Esophagus muscularis mucosa (tissue), 4 donors: ENCODE measurements around the gene KMT2B. TPM values are rescaled to one million over a fixed set of nuclear protein-coding genes. Genes with fewer than 3 reads are reported as not detected.

Experiments used
- DNase-seq: peaks from one replicate; pipeline ENCODE4 v3.0.0-alpha.2; 2017; ENCODE audit errors: extremely low spot score
- H3K27ac ChIP-seq, 4 donors: fragments of 200-600 bp; sonication (generic); replicated peaks in 1 of 4; 1 replicate in 3 of 4; 2 replicates in 1 of 4; pipeline ENCODE4 v1.5.1; 2016 to 2019; ENCODE audit warnings: mild to moderate bottlenecking in 1 of 4
- H3K27me3 ChIP-seq, 4 donors: fragments of 200-600 bp; sonication (generic); one replicate each; pipeline versions ENCODE4 v1.5.1 to v1.6.0; 2016 to 2019
- H3K36me3 ChIP-seq, 4 donors: fragments of 200-600 bp; sonication (generic); one replicate each; pipeline ENCODE4 v1.5.1; 2016 to 2019
- H3K4me1 ChIP-seq, 4 donors: fragments of 200-600 bp; sonication (generic); one replicate each; pipeline ENCODE4 v1.5.1; 2016 to 2019
- H3K4me3 ChIP-seq, 4 donors: fragments of 200-600 bp; sonication (generic); 1 replicate in 2 of 4; 2 replicates in 2 of 4; pipeline ENCODE4 v1.5.1; 2016 to 2019; ENCODE audit warnings: mild to moderate bottlenecking in 4 of 4, moderate library complexity in 1 of 4
- H3K9me3 ChIP-seq, 4 donors: fragments of 200-600 bp; sonication (generic); 1 replicate in 3 of 4; 2 replicates in 1 of 4; pipeline ENCODE4 v1.5.1; 2016 to 2019
- CTCF ChIP-seq, 3 experiments: fragments of 200-600 bp in 2 of 3; fragments of 450-650 bp in 1 of 3; sonication (generic) in 2 of 3; IDR thresholded peaks; one replicate each; pipeline ENCODE4 v1.5.1; 2017 to 2019; ENCODE audit warnings: antibody characterized with exemption in 3 of 3, mild to moderate bottlenecking in 2 of 3, moderate library complexity in 1 of 3
- EP300 ChIP-seq: sonication (generic); formaldehyde crosslinking; IDR thresholded peaks from one replicate; pipeline ENCODE4 v1.6.1; 2017; ENCODE audit warnings: antibody characterized with exemption
- POLR2A ChIP-seq: fragments of 450-650 bp; IDR thresholded peaks from one replicate; pipeline ENCODE4 v1.6.1; 2017; ENCODE audit warnings: antibody characterized with exemption, moderate library complexity, mild to moderate bottlenecking, low read depth
- POLR2AphosphoS5 ChIP-seq, 2 donors: sonication (generic); formaldehyde crosslinking; IDR thresholded peaks; one replicate each; pipeline ENCODE4 v1.6.1; 2017; ENCODE audit warnings: antibody characterized with exemption in 2 of 2
- WGBS: methylation state at CpG from one replicate; pipeline ENCODE4 v1.1.5; 2018; 5-methylcytosine and 5-hydroxymethylcytosine counted together
- intact Hi-C: fragments of 100-400 bp; cut with DNase I; formaldehyde crosslinking; loops from one replicate; pipeline ENCODE4 v1.15.1; 2023
- total RNA-seq, 4 donors: library from RNA; depleted of rRNA; stranded (reverse); fragments of >200 nt; gene quantifications; one replicate each; pipeline versions ENCODE4 v1.1.0 to v1.2.1, GENCODE V29; 2016

KMT2B gene
- total RNA-seq, 4 donors from 2014 or later: 22.0 to 30.6 (median 24.2) TPM

- 84% methylated on average over 12 of the region's 12 CpGs for WGBS
- Histone ChIP-seq H3K27ac (no peak overlapping the region), H3K4me3 (no peak overlapping the region), H3K9me3 (no peaks in the 10 kb centered on the region), H3K4me1 (peaks cover 13 to 22% (median 20%) of the 10 kb centered on the region in 4 donors), H3K27me3 (no peaks in the 10 kb centered on the region), H3K36me3 (no peaks in the 10 kb centered on the region)
- no peak for DNase-seq
- TF ChIP-seq EP300 (no peak), CTCF (IDR thresholded peaks at IDR 0.05) (no peak), POLR2AphosphoS5 (IDR thresholded peaks at IDR 0.05) (no peak), POLR2A (no peak)
- intact Hi-C loops: no loop called here
Observed at GRCh38 chr19:35713904-35714495, 3.8 kb upstream of the KMT2B start.

GRCh38 chr19:35714601-35715354, 3.0 kb upstream of the KMT2B start:
- no peak overlapping the region for H3K27ac ChIP-seq
- H3K9me3 ChIP-seq: no peaks in the 10 kb centered on the region

GRCh38 chr19:35715355-35715809, 2.4 kb upstream of the KMT2B start:
- no peaks in the 10 kb centered on the region for H3K9me3 ChIP-seq
- H3K27ac ChIP-seq: peak overlapping the region; percentile 83 to 94 (median 90)
- peaks cover 24 to 34% (median 33%) of the 10 kb centered on the region in 4 donors for H3K4me1 ChIP-seq
- DNase-seq: no peak
- H3K4me3 ChIP-seq: peak overlapping the region in 3 of 4 donors; percentile 86 to 98 (median 89)
- no peak for TF ChIP-seq POLR2A
- TF ChIP-seq POLR2AphosphoS5 (IDR thresholded peaks at IDR 0.05): no peak
- no peak for TF ChIP-seq CTCF (IDR thresholded peaks at IDR 0.05)
- no peak for TF ChIP-seq EP300
- H3K36me3 ChIP-seq: peaks cover 3 to 10% (median 9%) of the 10 kb centered on the region in 4 donors
- H3K27me3 ChIP-seq: no peaks in the 10 kb centered on the region
- 87% methylated on average over 4 of the region's 7 CpGs for WGBS
- intact Hi-C loops: loop anchor here (5.0 kb wide), 1 partner anchor 168 kb away; the partner anchor contains the start of gene TMEM147

More at GRCh38 chr19:35714601-35715354, 3.0 kb upstream of the KMT2B start:
- WGBS: 73% methylated on average over 8 of the region's 14 CpGs
- H3K4me3 ChIP-seq: no peak overlapping the region
- DNase-seq: no peak
- peaks cover 21 to 30% (median 28%) of the 10 kb centered on the region in 4 donors for H3K4me1 ChIP-seq
- H3K36me3 ChIP-seq: peaks cover 1 to 4% (median 3%) of the 10 kb centered on the region in 4 donors
- intact Hi-C loops: loop anchor here (5.0 kb wide), 1 partner anchor 167 kb away; the partner anchor contains the start of gene TMEM147
- TF ChIP-seq CTCF (IDR thresholded peaks at IDR 0.05): no peak
- no peak for TF ChIP-seq POLR2AphosphoS5 (IDR thresholded peaks at IDR 0.05)
- no peak for TF ChIP-seq POLR2A
- no peaks in the 10 kb centered on the region for H3K27me3 ChIP-seq

GRCh38 chr19:35715981-35716800, 1.6 kb upstream of the KMT2B start:
- peak overlapping the region; percentile 76 to 98 (median 88) for H3K4me3 ChIP-seq
- no peaks in the 10 kb centered on the region for H3K27me3 ChIP-seq
- no peak for DNase-seq
- no peaks in the 10 kb centered on the region for H3K9me3 ChIP-seq
- peak overlapping the region; percentile 83 to 94 (median 90) for H3K27ac ChIP-seq
- TF ChIP-seq POLR2AphosphoS5 (IDR thresholded peaks at IDR 0.05) (no peak), EP300 (no peak)
- peaks cover 24 to 39% (median 33%) of the 10 kb centered on the region in 4 donors for H3K4me1 ChIP-seq
- WGBS: 4% methylated on average over 22 of the region's 52 CpGs
- intact Hi-C loops: loop anchor here (1.0 to 5.0 kb wide), 3 partner anchors 13 to 169 kb away; partner anchors contain the start of gene TMEM147
- H3K36me3 ChIP-seq: peaks cover 7 to 18% (median 17%) of the 10 kb centered on the region in 4 donors
